ENCODE results near the gene CFAP46.

DNA sequence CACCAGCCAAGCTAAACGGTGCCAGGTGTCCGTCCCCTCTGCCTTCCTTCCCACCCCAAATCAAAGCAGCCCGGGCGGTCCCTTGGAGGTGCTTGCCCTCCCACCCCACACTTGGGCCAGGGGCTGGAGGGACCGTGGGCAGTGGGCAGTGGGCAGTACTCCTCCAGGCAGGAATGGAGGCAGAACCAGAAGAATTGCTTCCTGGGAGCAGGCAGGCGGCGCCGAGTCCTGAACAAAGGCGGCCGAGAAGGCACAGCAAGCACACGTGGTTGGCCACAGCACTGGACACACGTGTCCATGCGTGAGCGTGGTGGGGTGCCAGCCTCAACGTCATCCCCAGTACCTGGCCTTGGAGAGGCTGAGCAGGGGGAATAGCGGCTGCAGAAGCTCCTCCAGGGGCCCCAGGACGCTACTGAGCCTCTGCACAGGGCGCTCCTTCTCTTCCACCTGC, 108.0 kb downstream of the CFAP46 start:
- TF ChIP-seq, protein P1, sequence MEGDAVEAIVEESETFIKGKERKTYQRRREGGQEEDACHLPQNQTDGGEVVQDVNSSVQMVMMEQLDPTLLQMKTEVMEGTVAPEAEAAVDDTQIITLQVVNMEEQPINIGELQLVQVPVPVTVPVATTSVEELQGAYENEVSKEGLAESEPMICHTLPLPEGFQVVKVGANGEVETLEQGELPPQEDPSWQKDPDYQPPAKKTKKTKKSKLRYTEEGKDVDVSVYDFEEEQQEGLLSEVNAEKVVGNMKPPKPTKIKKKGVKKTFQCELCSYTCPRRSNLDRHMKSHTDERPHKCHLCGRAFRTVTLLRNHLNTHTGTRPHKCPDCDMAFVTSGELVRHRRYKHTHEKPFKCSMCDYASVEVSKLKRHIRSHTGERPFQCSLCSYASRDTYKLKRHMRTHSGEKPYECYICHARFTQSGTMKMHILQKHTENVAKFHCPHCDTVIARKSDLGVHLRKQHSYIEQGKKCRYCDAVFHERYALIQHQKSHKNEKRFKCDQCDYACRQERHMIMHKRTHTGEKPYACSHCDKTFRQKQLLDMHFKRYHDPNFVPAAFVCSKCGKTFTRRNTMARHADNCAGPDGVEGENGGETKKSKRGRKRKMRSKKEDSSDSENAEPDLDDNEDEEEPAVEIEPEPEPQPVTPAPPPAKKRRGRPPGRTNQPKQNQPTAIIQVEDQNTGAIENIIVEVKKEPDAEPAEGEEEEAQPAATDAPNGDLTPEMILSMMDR (IDR thresholded peaks at IDR 0.05; ENCODE audit: poor library complexity): no peak
- no peak for TF ChIP-seq EZH2 (IDR thresholded peaks at IDR 0.05; ENCODE audit: borderline replicate concordance)

All from hepatocyte (in vitro differentiated cells).